GM20000 (cell line): ENCODE measurements around the gene BACH2.

Experiments
- DNase-seq: peaks from one replicate; pipeline ENCODE4 v3.0.0; 2012; ENCODE audit warnings: low spot score
- TF ChIP-seq, protein P1 (sequence below): IDR thresholded peaks from 2 replicates; pipeline ENCODE4 v1.5.1; 2012; ENCODE audit warnings: mild to moderate bottlenecking, control low read depth; ENCODE audit errors: extremely low read depth, missing control alignments

BACH2 gene

GRCh38 chr6:90146024-90146423 is 150.6 kb downstream of the BACH2 start:
- TF ChIP-seq, protein P1, sequence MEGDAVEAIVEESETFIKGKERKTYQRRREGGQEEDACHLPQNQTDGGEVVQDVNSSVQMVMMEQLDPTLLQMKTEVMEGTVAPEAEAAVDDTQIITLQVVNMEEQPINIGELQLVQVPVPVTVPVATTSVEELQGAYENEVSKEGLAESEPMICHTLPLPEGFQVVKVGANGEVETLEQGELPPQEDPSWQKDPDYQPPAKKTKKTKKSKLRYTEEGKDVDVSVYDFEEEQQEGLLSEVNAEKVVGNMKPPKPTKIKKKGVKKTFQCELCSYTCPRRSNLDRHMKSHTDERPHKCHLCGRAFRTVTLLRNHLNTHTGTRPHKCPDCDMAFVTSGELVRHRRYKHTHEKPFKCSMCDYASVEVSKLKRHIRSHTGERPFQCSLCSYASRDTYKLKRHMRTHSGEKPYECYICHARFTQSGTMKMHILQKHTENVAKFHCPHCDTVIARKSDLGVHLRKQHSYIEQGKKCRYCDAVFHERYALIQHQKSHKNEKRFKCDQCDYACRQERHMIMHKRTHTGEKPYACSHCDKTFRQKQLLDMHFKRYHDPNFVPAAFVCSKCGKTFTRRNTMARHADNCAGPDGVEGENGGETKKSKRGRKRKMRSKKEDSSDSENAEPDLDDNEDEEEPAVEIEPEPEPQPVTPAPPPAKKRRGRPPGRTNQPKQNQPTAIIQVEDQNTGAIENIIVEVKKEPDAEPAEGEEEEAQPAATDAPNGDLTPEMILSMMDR = no peak
- no peak for DNase-seq

GRCh38 chr6:90144928-90145555 is 151.6 kb downstream of the BACH2 start:
- TF ChIP-seq, protein P1 = no peak
- DNase-seq = no peak

DNA sequence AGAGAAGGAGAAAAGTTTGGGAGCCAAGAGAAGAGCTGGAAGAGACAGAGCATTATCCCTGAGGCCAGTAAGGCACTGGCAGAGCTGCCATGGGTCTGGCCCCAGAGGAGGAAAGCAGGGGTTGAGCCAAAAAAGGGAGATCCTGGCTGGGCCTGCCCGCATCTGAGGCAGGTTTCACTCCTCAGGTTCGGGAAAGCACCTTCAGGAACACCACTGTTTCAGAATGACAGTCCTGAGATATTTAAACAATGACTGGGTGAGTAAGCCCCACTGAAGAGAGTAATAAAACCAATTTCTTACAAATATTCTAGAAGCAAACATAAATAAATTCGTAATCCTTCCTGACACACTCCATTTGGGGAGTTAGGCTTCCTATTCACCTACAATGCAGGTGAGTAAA is 152.2 kb downstream of the BACH2 start:
- DNase-seq = peak; percentile 7
- TF ChIP-seq, protein P1 = no peak

- TF ChIP-seq, protein P1 = no peak
- no peak for DNase-seq
Measured at GRCh38 chr6:90140683-90141082, 156.0 kb downstream of the BACH2 start.

DNA sequence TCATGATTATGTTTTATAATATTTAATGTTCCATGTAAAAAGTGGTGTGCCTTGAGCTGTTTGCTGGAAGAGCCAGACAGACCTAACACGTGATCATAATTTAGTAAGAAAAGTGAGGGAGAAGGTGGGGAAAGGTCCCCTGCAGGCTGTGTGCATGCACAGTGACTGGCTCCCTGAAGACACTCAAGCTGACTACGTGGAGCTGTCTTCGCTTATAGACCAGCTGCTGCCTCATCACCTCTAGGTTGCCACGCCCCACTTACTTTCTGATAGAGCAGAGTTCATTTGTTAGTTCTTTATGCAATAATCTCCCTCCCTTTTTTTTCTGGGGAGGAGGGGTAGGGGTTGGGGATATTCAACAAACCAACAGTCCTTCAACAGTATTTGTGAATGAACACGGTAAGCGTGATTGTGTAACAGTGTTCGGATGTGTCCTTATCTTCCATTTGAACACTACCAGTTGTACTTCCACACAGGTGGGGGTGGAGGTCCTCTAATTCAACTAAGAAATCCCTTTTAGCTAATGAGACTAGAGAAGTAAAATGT is 157.3 kb downstream of the BACH2 start:
- TF ChIP-seq, protein P1 = no peak
- no peak for DNase-seq

- TF ChIP-seq, protein P1 = no peak
- no peak for DNase-seq
Measured at GRCh38 chr6:90136837-90137568, 159.6 kb downstream of the BACH2 start.

- no peak for DNase-seq
- TF ChIP-seq, protein P1 = no peak
Measured at GRCh38 chr6:90136176-90136575, 160.5 kb downstream of the BACH2 start.
